Epithelial cell of prostate (primary cell): Measurements from ENCODE around the gene MOCS3.
A peak's percentile ranks its signal among the peaks of the same experiment; 100 is the strongest.
"Not testable (repeated sequence)": the region's sequence is repeated elsewhere in the genome, so short reads cannot be mapped to it uniquely, and the experiment has no call there.

Experiments used
- DNase-seq: peaks from one replicate; pipeline ENCODE4 v3.0.0-alpha.2; 2011; ENCODE audit warnings: low read depth, low spot score
- H3K27ac ChIP-seq: fragments of 450-650 bp; 2 replicates; pipeline ENCODE4 v1.5.1; 2017; ENCODE audit warnings: mild to moderate bottlenecking

Gene MOCS3

GRCh38 chr20:50931306-50932015 lies 27.2 kb upstream of the MOCS3 start, which contains the start of gene ADNP:
Gene ADNP, minus strand, starts transcription at chr20:50931437. Its CDS starts 27,441 bp downstream, at chr20:50903996.
- DNase-seq, result peak; percentile 85
- peak within 1 kb of the TSS; percentile 91 for H3K27ac ChIP-seq

GRCh38 chr20:50932016-50932485 lies 26.6 kb upstream of the MOCS3 start:
- no peak for DNase-seq
- peak overlapping the region; percentile 91 for H3K27ac ChIP-seq

- DNase-seq, result no peak
- H3K27ac ChIP-seq, result peak overlapping the region; percentile 91
Measured at GRCh38 chr20:50932691-50933280, 25.8 kb upstream of the MOCS3 start.

GRCh38 chr20:50933589-50933988 lies 25.0 kb upstream of the MOCS3 start:
- H3K27ac ChIP-seq, result no peak overlapping the region
- DNase-seq, result no peak

GRCh38 chr20:50943069-50943468 lies 15.5 kb upstream of the MOCS3 start:
- DNase-seq, result no peak
- no peak overlapping the region for H3K27ac ChIP-seq

GRCh38 chr20:50948132-50948785 lies 10.4 kb upstream of the MOCS3 start:
- DNase-seq, result no peak

GRCh38 chr20:50953196-50953595 lies 5.4 kb upstream of the MOCS3 start:
- H3K27ac ChIP-seq, result no peak overlapping the region
- DNase-seq, result no peak

More at GRCh38 chr20:50948132-50948785, 10.4 kb upstream of the MOCS3 start:
- H3K27ac ChIP-seq, result no peak overlapping the region

GRCh38 chr20:50953821-50954220 lies 4.8 kb upstream of the MOCS3 start:
- peak overlapping the region; percentile 25 for H3K27ac ChIP-seq

GRCh38 chr20:50957276-50957675 lies 1.3 kb upstream of the MOCS3 start:
- H3K27ac ChIP-seq, result peak overlapping the region; percentile 75
- DNase-seq, result no peak

More at GRCh38 chr20:50953821-50954220, 4.8 kb upstream of the MOCS3 start:
- no peak for DNase-seq

GRCh38 chr20:50957798-50958614 lies 612 bp upstream of the MOCS3 start, which contains the start of gene DPM1:
Gene DPM1, minus strand, starts transcription at chr20:50958532. Its CDS starts 9 bp downstream, at chr20:50958523.
- DNase-seq, result peak; percentile 50
- peak within 1 kb of the TSS; percentile 75 for H3K27ac ChIP-seq

GRCh38 chr20:50959543-50960126 lies 1.0 kb downstream of the MOCS3 start:
- H3K27ac ChIP-seq, result peak overlapping the region; percentile 75
- no peak for DNase-seq

- no peak overlapping the region for H3K27ac ChIP-seq
- no peak for DNase-seq
Measured at GRCh38 chr20:50967586-50967985, 9.0 kb downstream of the MOCS3 start.

- no peak overlapping the region for H3K27ac ChIP-seq
Measured at GRCh38 chr20:50968289-50968688, 9.7 kb downstream of the MOCS3 start.

GRCh38 chr20:50969435-50969834 lies 10.8 kb downstream of the MOCS3 start:
- DNase-seq, result no peak
- H3K27ac ChIP-seq, result no peak overlapping the region

More at GRCh38 chr20:50968289-50968688, 9.7 kb downstream of the MOCS3 start:
- DNase-seq, result no peak

GRCh38 chr20:50969912-50970311 lies 11.3 kb downstream of the MOCS3 start:
- H3K27ac ChIP-seq, result no peak overlapping the region

GRCh38 chr20:50975701-50976330 lies 17.2 kb downstream of the MOCS3 start:
- DNase-seq, result no peak
- no peak overlapping the region for H3K27ac ChIP-seq

More at GRCh38 chr20:50969912-50970311, 11.3 kb downstream of the MOCS3 start:
- no peak for DNase-seq

GRCh38 chr20:50977066-50978021 lies 18.7 kb downstream of the MOCS3 start:
- no peak for DNase-seq
- H3K27ac ChIP-seq, result no peak overlapping the region

- not testable (repeated sequence) for H3K27ac ChIP-seq, DNase-seq
Measured at GRCh38 chr20:50978533-50978932, 19.9 kb downstream of the MOCS3 start.
